GM18861 (cell line): ENCODE measurements around the gene CUL9.

Experiments used
- ATAC-seq: cut with Tn5 transposase; IDR thresholded peaks from one replicate; pipeline ENCODE4 v1.9.1; 2021; ENCODE audit not compliant: unreplicated experiment

Gene CUL9

GRCh38 chr6:43172104-43173007 lies 9.6 kb upstream of the CUL9 start:
- ATAC-seq = no peak

DNA sequence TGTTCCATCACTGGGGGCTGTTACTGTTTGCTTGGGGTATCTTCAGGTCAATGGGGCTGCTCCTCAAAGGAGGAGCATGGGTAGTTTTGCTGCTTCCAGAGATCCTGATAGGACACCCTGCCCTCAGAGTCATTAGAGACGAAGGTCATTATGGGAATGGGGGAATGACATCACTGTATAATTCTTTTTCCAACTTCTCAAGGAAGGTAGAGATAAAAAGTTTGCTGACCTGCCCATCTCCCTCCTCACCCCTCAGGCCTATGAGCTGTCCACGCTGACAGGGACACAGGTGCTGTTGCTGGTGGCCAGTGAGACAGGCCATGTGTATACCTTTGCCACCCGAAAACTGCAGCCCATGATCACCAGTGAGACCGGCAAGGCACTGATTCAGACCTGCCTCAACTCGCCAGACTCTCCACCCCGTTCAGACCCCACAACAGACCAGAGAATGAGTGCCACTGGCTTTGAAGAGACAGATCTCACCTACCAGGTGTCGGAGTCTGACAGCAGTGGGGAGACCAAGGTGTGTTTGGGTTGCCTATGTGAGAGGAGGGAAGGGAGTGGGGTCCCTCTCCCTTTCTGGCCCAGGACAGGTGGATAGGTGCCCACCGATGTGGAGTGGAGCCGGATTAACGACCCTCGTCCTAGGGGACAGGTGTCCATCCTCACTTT lies 8.3 kb upstream of the CUL9 start:
- ATAC-seq = no peak

- peak; percentile 60 for ATAC-seq
These were observed 7.5 kb upstream of the CUL9 start for GRCh38 chr6:43174263-43175112.

- no peak for ATAC-seq
These were observed 6.1 kb upstream of the CUL9 start for GRCh38 chr6:43175676-43176422.

- ATAC-seq = no peak
These were observed 5.6 kb upstream of the CUL9 start for GRCh38 chr6:43176423-43176786.

DNA sequence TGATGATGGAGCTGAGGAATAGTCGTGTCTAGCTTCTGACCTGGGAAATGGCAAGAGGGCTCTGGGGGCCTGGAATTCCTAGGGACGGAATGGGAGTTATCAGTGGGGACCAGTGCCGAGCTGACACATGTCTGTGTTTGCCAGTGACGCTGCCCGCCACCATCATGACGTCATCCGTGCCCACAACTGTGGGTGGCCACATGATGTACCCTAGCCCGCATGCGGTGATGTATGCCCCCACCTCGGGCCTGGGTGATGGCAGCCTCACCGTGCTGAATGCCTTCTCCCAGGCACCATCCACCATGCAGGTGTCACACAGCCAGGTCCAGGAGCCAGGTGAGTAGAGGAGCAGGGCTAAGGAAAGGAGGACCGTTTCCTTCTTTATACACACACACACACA lies 3.8 kb upstream of the CUL9 start:
- ATAC-seq = no peak

GRCh38 chr6:43178951-43179830 lies 2.8 kb upstream of the CUL9 start:
- no peak for ATAC-seq

- ATAC-seq = no peak
These were observed 1.9 kb upstream of the CUL9 start for GRCh38 chr6:43180058-43180457.

DNA sequence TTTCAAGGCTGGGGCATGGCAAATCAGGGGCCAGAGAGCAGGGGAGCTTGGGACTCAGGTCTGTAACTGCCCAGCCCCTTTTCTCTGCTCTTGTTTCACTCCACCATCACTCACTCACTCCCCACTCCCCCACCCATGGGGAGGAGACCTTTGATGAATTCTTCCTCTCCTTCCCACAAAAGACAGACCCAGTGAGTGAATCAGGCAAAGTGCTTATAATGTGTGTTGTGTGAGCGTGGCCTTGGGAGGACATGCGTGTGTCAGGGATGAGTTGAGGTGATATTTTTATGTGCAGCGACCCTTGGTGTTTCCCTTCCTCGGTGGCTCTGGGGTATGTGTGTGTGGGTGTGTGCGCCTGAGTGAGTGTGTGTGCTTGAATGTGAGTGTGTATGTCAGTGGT lies 1.0 kb upstream of the CUL9 start:
- ATAC-seq = no peak

- ATAC-seq = no peak
These were observed 415 bp upstream of the CUL9 start for GRCh38 chr6:43181621-43181941.

GRCh38 chr6:43183441-43183840 lies 1.4 kb downstream of the CUL9 start:
- no peak for ATAC-seq

DNA sequence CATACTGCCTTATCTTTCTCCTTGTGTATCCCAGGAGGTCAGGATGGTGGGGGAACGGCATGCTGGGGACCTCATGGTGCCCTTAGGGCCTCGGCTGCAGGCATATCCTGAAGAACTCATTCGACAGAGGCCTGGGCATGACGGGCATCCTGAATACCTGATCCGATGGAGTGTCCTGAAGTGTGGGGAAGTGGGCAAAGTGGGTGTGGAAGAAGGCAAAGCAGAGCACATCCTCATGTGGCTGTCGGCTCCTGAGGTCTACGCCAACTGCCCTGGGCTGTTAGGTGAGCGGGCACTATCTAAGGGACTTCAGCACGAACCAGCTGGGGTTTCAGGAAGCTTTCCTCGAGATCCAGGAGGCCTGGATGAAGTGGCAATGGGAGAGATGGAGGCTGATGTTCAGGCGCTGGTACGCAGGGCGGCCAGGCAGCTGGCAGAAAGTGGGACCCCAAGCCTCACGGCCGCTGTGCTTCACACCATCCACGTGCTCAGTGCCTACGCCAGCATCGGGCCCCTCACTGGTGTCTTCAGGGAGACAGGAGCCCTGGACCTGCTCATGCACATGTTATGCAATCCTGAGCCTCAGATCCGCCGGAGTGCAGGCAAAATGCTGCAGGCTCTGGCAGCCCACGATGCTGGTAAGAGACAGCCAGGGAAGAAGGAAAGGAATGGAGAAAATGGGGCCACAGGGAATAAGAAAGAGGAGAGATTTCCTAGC lies 2.4 kb downstream of the CUL9 start:
- no peak for ATAC-seq

DNA sequence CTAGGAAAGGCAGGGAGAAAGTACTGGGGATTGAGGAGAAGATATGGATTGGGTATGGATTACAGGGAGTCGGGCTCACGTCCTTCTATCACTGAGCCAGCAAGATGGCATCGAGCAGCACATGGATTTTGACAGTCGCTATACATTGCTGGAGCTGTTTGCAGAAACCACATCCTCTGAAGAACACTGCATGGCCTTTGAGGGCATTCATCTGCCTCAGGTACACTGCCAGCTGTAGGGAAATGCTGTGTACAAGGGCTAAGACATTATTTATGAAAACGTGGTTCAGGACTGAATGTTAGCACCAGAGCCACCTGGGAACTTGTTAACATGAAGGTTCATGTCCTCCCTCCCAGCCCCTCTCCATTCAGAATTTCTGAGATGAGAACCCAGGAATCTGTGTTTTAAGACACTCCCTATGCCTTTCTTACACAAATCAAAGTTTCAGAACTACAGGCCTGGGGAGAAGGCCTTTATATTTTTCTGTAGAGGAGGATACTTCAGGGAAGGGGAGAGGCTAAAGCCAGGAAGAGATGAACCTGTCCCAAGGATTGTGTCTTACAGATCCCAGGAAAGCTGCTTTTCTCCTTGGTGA lies 3.5 kb downstream of the CUL9 start:
- no peak for ATAC-seq

GRCh38 chr6:43186019-43186418 lies 4.0 kb downstream of the CUL9 start:
- no peak for ATAC-seq

- no peak for ATAC-seq
These were observed 4.7 kb downstream of the CUL9 start for GRCh38 chr6:43186706-43187105.

- ATAC-seq = no peak
These were observed 5.8 kb downstream of the CUL9 start for GRCh38 chr6:43187821-43188220.

GRCh38 chr6:43188426-43188825 lies 6.4 kb downstream of the CUL9 start:
- no peak for ATAC-seq

- no peak for ATAC-seq
These were observed 7.8 kb downstream of the CUL9 start for GRCh38 chr6:43189776-43190304.

GRCh38 chr6:43192911-43193310 lies 10.9 kb downstream of the CUL9 start:
- no peak for ATAC-seq
